ENCODE data around the gene CCL21.

The CCL21 gene

GRCh38 chr9:34707130-34707529 lies 2.8 kb downstream of the CCL21 start:
- Histone ChIP-seq H3K27me3 (ENCODE audit: control insufficient read depth, insufficient read depth, low read length) (no peaks in the 10 kb centered on the region), H3K27ac (ENCODE audit: low read depth, low read length) (no peak overlapping the region), H3K9me3 (ENCODE audit: control insufficient read depth, insufficient read depth, low read length) (no peaks in the 10 kb centered on the region), H3K4me3 (ENCODE audit: low read depth, low read length) (no peak overlapping the region), H3K4me1 (ENCODE audit: control insufficient read depth, insufficient read depth, low read length) (no peaks in the 10 kb centered on the region), H3K36me3 (ENCODE audit: control insufficient read depth, insufficient read depth, low read length) (no peaks in the 10 kb centered on the region), H3K9ac (ENCODE audit: low read depth, low read length) (no peak overlapping the region)

DNA sequence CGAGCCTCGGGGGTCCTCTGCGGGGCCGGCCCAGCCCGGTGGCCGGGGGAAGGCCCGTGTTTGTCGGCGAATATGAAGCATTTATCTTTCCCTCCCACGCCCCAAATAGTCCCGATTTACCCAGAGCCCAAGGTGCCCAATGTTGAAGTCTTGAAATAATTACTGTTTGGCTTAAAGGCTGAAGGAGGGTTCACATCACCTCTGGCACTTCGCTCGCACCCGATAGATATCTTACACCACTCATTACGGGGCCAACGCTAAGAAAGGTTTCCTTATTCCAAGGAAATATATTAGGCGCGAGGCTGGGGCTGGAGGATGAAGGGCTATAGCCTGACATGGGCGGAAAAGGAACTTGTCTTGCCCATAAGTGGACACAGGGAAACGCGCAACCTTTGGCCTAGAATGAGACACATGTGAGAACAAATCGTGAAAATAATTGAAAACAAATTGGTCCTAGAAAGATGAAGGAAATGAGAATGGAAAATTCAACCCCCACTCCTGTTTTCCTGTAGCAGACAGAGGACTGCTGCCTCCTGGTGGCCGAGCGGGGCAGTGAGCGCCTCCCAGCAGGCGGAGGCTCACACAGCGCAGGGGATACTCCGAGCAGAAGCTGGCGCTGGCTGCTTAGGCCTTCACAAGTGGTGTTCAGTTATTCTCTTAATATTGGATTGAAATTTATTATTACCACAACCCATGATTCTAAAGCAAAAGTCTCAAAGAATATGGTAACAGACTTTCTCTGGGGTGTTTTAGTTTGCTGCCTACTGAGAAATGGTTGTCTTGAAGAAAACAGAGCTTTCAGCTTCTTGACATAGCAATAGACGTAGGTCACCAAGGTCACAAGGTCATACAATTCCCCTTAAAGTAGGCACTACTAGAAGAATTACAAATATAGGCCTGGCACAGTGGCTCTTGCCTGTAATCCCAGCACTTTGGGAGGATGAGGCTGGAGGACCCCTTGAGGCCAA lies 7.9 kb downstream of the CCL21 start:
- no peak overlapping the region for H3K27ac ChIP-seq (ENCODE audit: low read depth, low read length)
- no peak overlapping the region for H3K9ac ChIP-seq (ENCODE audit: low read depth, low read length)
- peaks cover 31% of the 10 kb centered on the region for H3K27me3 ChIP-seq (ENCODE audit: control insufficient read depth, insufficient read depth, low read length)
- peak overlapping the region; percentile 65 for H3K4me3 ChIP-seq (ENCODE audit: low read depth, low read length)
- no peaks in the 10 kb centered on the region for H3K36me3 ChIP-seq (ENCODE audit: control insufficient read depth, insufficient read depth, low read length)
- H3K9me3 ChIP-seq (ENCODE audit: control insufficient read depth, insufficient read depth, low read length): no peaks in the 10 kb centered on the region
- peaks cover 3% of the 10 kb centered on the region; the same call in 1 of the 2 replicates for H3K4me1 ChIP-seq (ENCODE audit: control insufficient read depth, insufficient read depth, low read length)

- Histone ChIP-seq H3K27ac (ENCODE audit: low read depth, low read length) (no peak overlapping the region), H3K4me1 (ENCODE audit: control insufficient read depth, insufficient read depth, low read length) (peaks cover 3% of the 10 kb centered on the region; the same call in 1 of the 2 replicates), H3K9ac (ENCODE audit: low read depth, low read length) (no peak overlapping the region)
These were observed 8.7 kb downstream of the CCL21 start for GRCh38 chr9:34701023-34701768.

DNA sequence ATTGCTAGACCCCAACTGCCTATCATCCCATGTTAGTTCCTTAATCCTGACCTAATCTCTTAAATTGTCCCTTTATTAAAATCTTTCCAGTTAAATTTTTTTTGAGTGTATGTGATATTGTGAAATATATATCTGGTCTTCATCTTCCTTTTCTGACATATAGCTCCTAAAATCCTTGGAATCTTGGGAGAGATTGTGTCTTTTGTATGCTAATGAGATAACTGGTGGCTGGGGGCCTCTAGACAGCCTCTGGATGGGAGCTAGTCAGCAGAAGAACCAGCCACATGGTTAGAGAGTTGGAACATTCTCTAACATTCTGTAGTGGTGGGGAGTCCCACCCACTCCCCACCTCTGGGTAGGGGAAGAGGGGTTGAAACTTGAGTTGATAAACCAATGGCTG lies 15.1 kb downstream of the CCL21 start:
- Histone ChIP-seq H3K9ac (ENCODE audit: low read depth, low read length) (no peak overlapping the region), H3K36me3 (ENCODE audit: control insufficient read depth, insufficient read depth, low read length) (no peaks in the 10 kb centered on the region), H3K9me3 (ENCODE audit: control insufficient read depth, insufficient read depth, low read length) (no peaks in the 10 kb centered on the region), H3K4me3 (ENCODE audit: low read depth, low read length) (no peak overlapping the region), H3K27me3 (ENCODE audit: control insufficient read depth, insufficient read depth, low read length) (peaks cover 12% of the 10 kb centered on the region), H3K27ac (ENCODE audit: low read depth, low read length) (no peak overlapping the region), H3K4me1 (ENCODE audit: control insufficient read depth, insufficient read depth, low read length) (no peaks in the 10 kb centered on the region)

More at GRCh38 chr9:34701023-34701768, 8.7 kb downstream of the CCL21 start:
- peak overlapping the region; percentile 65 for H3K4me3 ChIP-seq (ENCODE audit: low read depth, low read length)
- no peaks in the 10 kb centered on the region for H3K9me3 ChIP-seq (ENCODE audit: control insufficient read depth, insufficient read depth, low read length)
- no peaks in the 10 kb centered on the region for H3K36me3 ChIP-seq (ENCODE audit: control insufficient read depth, insufficient read depth, low read length)
- H3K27me3 ChIP-seq (ENCODE audit: control insufficient read depth, insufficient read depth, low read length): peaks cover 31% of the 10 kb centered on the region

- Histone ChIP-seq H3K36me3 (ENCODE audit: control insufficient read depth, insufficient read depth, low read length) (no peaks in the 10 kb centered on the region), H3K4me1 (ENCODE audit: control insufficient read depth, insufficient read depth, low read length) (no peaks in the 10 kb centered on the region), H3K4me3 (ENCODE audit: low read depth, low read length) (no peak overlapping the region), H3K9ac (ENCODE audit: low read depth, low read length) (no peak overlapping the region), H3K27me3 (ENCODE audit: control insufficient read depth, insufficient read depth, low read length) (no peaks in the 10 kb centered on the region), H3K9me3 (ENCODE audit: control insufficient read depth, insufficient read depth, low read length) (no peaks in the 10 kb centered on the region), H3K27ac (ENCODE audit: low read depth, low read length) (no peak overlapping the region)
These were observed 16.4 kb downstream of the CCL21 start for GRCh38 chr9:34693560-34693959.

DNA sequence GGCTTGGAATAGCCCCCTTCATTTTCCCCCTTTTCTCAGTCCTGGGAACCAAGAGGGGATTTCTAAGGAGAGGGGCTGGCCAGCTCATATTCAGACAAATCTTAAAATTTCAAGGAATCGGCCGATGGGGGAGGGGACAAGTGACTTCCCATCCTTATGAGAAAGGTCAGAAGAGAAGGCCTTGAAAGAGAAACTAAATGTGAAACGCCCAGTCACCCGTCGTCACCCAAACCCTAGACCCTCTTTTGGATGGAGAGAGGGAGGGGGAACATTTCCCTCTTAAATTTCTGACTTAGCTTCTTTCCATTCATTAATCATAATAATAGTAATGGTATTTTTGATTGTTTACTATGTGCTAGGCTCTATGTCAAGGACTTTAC lies 18.0 kb downstream of the CCL21 start:
- H3K36me3 ChIP-seq (ENCODE audit: control insufficient read depth, insufficient read depth, low read length): no peaks in the 10 kb centered on the region
- no peak overlapping the region for H3K27ac ChIP-seq (ENCODE audit: low read depth, low read length)
- no peak overlapping the region for H3K4me3 ChIP-seq (ENCODE audit: low read depth, low read length)
- no peaks in the 10 kb centered on the region for H3K27me3 ChIP-seq (ENCODE audit: control insufficient read depth, insufficient read depth, low read length)
- no peak overlapping the region for H3K9ac ChIP-seq (ENCODE audit: low read depth, low read length)
- peaks cover 7% of the 10 kb centered on the region; the same call in 1 of the 2 replicates for H3K4me1 ChIP-seq (ENCODE audit: control insufficient read depth, insufficient read depth, low read length)
- H3K9me3 ChIP-seq (ENCODE audit: control insufficient read depth, insufficient read depth, low read length): no peaks in the 10 kb centered on the region

DNA sequence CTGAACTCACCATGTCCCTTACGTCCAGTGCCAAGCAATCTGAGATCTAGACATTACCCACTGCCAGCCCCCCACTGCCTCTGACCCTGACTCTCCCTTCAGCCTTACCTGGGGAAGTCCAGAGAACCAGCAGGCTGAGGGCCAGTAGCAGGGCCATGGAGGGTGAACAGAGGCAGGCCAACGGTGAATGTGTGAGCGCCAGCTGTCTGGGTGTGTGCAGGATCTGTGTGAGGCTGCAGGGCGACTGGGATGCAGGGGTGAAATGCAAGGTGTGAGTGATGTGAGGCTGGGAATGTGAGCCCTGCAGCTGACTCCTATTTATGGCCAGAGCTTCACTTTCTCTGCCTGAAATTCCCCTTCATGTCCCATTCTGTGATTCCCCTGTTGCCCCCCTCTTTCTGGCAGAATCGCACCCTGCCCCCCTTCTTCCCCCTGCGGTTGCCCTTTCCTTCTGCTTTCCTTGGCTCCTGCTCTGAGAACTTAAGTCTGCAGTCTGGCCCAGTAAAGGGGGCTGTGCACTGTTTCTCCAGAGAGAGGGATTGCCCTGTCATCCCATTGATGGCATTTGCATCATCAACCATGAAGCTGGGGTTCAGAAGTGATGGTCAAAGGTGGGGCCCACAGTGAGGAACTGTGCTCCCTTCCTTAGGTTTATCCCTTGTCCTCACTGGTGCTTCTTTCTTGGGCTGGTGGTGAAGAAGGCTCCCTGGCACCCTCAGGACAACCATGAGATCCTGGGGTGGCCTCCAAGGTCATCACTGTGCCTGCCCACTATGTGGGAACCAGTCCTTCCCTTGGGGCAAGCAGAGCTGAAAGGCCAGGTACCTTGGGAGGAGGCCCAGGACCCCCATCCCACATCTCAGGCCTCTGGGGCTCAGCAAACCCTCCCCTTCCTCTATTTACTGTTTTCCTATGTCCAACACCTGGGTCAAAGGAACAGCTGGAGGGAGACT lies 18.7 kb downstream of the CCL21 start, which contains the start of gene CCL19:
Gene CCL19 (minus strand): TSS at position 294 of the 953 bp plus-strand sequence. CDS start 137 bp downstream, at position 157.
- H3K9me3 ChIP-seq (ENCODE audit: control insufficient read depth, insufficient read depth, low read length): no peaks in the 10 kb centered on the region
- H3K9ac ChIP-seq (ENCODE audit: low read depth, low read length): no peak within 1 kb of the TSS
- no peak within 1 kb of the TSS for H3K27ac ChIP-seq (ENCODE audit: low read depth, low read length)
- no peaks in the 10 kb centered on the region for H3K27me3 ChIP-seq (ENCODE audit: control insufficient read depth, insufficient read depth, low read length)
- H3K4me1 ChIP-seq (ENCODE audit: control insufficient read depth, insufficient read depth, low read length): peaks cover 8% of the 10 kb centered on the region; the same call in 1 of the 2 replicates
- H3K36me3 ChIP-seq (ENCODE audit: control insufficient read depth, insufficient read depth, low read length): no peaks in the 10 kb centered on the region
- no peak within 1 kb of the TSS for H3K4me3 ChIP-seq (ENCODE audit: low read depth, low read length)

- H3K27ac ChIP-seq (ENCODE audit: low read depth, low read length): no peak overlapping the region
- no peaks in the 10 kb centered on the region for H3K27me3 ChIP-seq (ENCODE audit: control insufficient read depth, insufficient read depth, low read length)
- H3K9ac ChIP-seq (ENCODE audit: low read depth, low read length): no peak overlapping the region
- H3K4me1 ChIP-seq (ENCODE audit: control insufficient read depth, insufficient read depth, low read length): peaks cover 8% of the 10 kb centered on the region; the same call in 1 of the 2 replicates
- no peak overlapping the region for H3K4me3 ChIP-seq (ENCODE audit: low read depth, low read length)
- H3K9me3 ChIP-seq (ENCODE audit: control insufficient read depth, insufficient read depth, low read length): no peaks in the 10 kb centered on the region
- no peaks in the 10 kb centered on the region for H3K36me3 ChIP-seq (ENCODE audit: control insufficient read depth, insufficient read depth, low read length)
These were observed 20.4 kb downstream of the CCL21 start for GRCh38 chr9:34689512-34689911.

DNA sequence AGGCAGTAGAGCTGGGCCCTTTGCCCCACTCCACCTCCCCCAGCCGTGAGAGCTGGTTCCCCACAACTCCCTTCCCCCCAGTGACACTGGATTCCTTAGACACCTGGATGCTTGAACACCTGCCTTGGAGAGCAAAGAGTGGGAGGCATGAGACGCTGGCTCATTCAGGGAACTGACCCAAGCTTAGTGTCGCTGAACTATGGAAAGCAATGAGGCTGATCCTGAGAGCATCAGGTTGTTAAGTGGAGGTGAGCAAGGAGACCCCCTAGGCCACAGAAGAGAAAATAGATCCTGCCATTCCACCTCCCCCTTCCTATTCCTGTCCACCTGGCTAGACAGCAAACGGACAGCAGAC lies 20.8 kb downstream of the CCL21 start:
- no peaks in the 10 kb centered on the region for H3K27me3 ChIP-seq (ENCODE audit: control insufficient read depth, insufficient read depth, low read length)
- H3K36me3 ChIP-seq (ENCODE audit: control insufficient read depth, insufficient read depth, low read length): no peaks in the 10 kb centered on the region
- H3K9ac ChIP-seq (ENCODE audit: low read depth, low read length): no peak overlapping the region
- no peak overlapping the region for H3K27ac ChIP-seq (ENCODE audit: low read depth, low read length)
- peaks cover 8% of the 10 kb centered on the region; the same call in 1 of the 2 replicates for H3K4me1 ChIP-seq (ENCODE audit: control insufficient read depth, insufficient read depth, low read length)
- no peaks in the 10 kb centered on the region for H3K9me3 ChIP-seq (ENCODE audit: control insufficient read depth, insufficient read depth, low read length)
- no peak overlapping the region for H3K4me3 ChIP-seq (ENCODE audit: low read depth, low read length)

GRCh38 chr9:34688329-34689115 lies 21.4 kb downstream of the CCL21 start:
- H3K27me3 ChIP-seq (ENCODE audit: control insufficient read depth, insufficient read depth, low read length): no peaks in the 10 kb centered on the region
- no peak overlapping the region for H3K27ac ChIP-seq (ENCODE audit: low read depth, low read length)
- H3K36me3 ChIP-seq (ENCODE audit: control insufficient read depth, insufficient read depth, low read length): no peaks in the 10 kb centered on the region
- peaks cover 8% of the 10 kb centered on the region; the same call in 1 of the 2 replicates for H3K4me1 ChIP-seq (ENCODE audit: control insufficient read depth, insufficient read depth, low read length)
- H3K4me3 ChIP-seq (ENCODE audit: low read depth, low read length): no peak overlapping the region
- H3K9me3 ChIP-seq (ENCODE audit: control insufficient read depth, insufficient read depth, low read length): no peaks in the 10 kb centered on the region
- no peak overlapping the region for H3K9ac ChIP-seq (ENCODE audit: low read depth, low read length)

Data from HUES48 (cell line).